Ovary (tissue), 9 donors: ENCODE data around the gene RARRES2. TPM values are rescaled to one million over a fixed set of nuclear protein-coding genes. Genes with fewer than 3 reads are reported as not detected.
A peak's percentile ranks its signal among the peaks of the same experiment; 100 is the strongest.

ENCODE experiments used
- DNase-seq, 5 donors: peaks; one replicate each; pipeline ENCODE4 v3.0.0-alpha.2; 2019 to 2020
- H3K27ac ChIP-seq, 2 donors: fragments of 200-600 bp; one replicate each; pipeline versions ENCODE4 v1.5.1 to v1.8.0; 2019 to 2022
- H3K27me3 ChIP-seq: fragments of 200-600 bp; one replicate; pipeline ENCODE4 v1.8.0; 2022
- H3K36me3 ChIP-seq: fragments of 200-600 bp; sonication (generic); one replicate; pipeline ENCODE4 v1.5.1; 2019
- H3K4me1 ChIP-seq: one replicate; pipeline ENCODE4 v1.8.1; 2013; ENCODE audit warnings: mild to moderate bottlenecking, moderate library complexity; ENCODE audit not compliant: insufficient read depth
- H3K4me3 ChIP-seq: fragments of 200-600 bp; sonication (generic); one replicate; pipeline ENCODE4 v1.5.1; 2017
- H3K9me3 ChIP-seq, 2 donors: fragments of 200-600 bp in 1 of 2; sonication (generic) in 1 of 2; one replicate each; pipeline versions ENCODE4 v1.5.1 to v1.8.1; 2013 to 2019; ENCODE audit warnings: mild to moderate bottlenecking in 1 of 2, moderate library complexity in 1 of 2
- CTCF ChIP-seq, 3 donors: fragments of 450-650 bp in 2 of 3; fragments of 200-600 bp in 1 of 3; IDR thresholded peaks; one replicate each; pipeline versions ENCODE4 v1.5.1 to v1.8.0; 2016 to 2022; ENCODE audit warnings: antibody characterized with exemption in 3 of 3, mild to moderate bottlenecking in 1 of 3
- EP300 ChIP-seq: sonication (generic); formaldehyde crosslinking; IDR thresholded peaks from one replicate; pipeline ENCODE4 v1.6.1; 2017; ENCODE audit warnings: antibody characterized with exemption
- POLR2A ChIP-seq: fragments of 450-650 bp; IDR thresholded peaks from one replicate; pipeline ENCODE4 v1.6.1; 2017; ENCODE audit warnings: antibody characterized with exemption, mild to moderate bottlenecking, moderate library complexity
- WGBS, 3 donors: extraction: QIAGEN DNeasy Blood & Tissue Kit in 1 of 3; methylation state at CpG; one replicate each; pipeline versions ENCODE4 v1.1.5 to v1.1.7; 2013 to 2017; 5-methylcytosine and 5-hydroxymethylcytosine counted together
- intact Hi-C, 4 donors: fragments of 100-400 bp; cut with DNase I; formaldehyde crosslinking; loops; one replicate each; pipeline versions ENCODE4 v1.11.0 to v1.15.1; 2022 to 2023
- polyA plus RNA-seq, 2 donors: library from polyadenylated mRNA; stranded (reverse); fragments of 200-250 nt in 1 of 2; fragments of 350-450 nt in 1 of 2; fragmentation: Illumina TruSeq in 1 of 2; extraction: RNeasy Lipid Tissue Mini Kit (QIAGEN cat#74804) in 1 of 2; gene quantifications; one replicate each; pipeline ENCODE4 v1.2.3, GENCODE V29; 2013 to 2014
- total RNA-seq, 7 donors: library from RNA; depleted of rRNA in 2 of 7; stranded (reverse); fragments of >200 nt in 2 of 7; fragmentation: NEBNext Ultra II Directional in 3 of 7; extraction: Animal tissue kit (Norgen Biotek cat#: 25700) in 3 of 7; gene quantifications; one replicate each; pipeline versions ENCODE4 v1.1.0 to v1.2.4, GENCODE V29; 2016 to 2023
- donor health status: DM: no; HTN: no; CAD: no; lungs with moderate emphysema.
- donor health status: DM: no; HTN: no; CAD: no.
- donor health status: Bipolar disorder and iron deficiency.
- donor health status: DM: yes; HTN: yes; CAD: no.
- donor health status: DM: no; HTN: no; CAD: no.
- donor health status: DM: yes; HTN: yes; CAD: no.

The RARRES2 gene
- total and polyA plus RNA-seq, 9 donors, result 92.5 to 761 (median 518) TPM

DNA sequence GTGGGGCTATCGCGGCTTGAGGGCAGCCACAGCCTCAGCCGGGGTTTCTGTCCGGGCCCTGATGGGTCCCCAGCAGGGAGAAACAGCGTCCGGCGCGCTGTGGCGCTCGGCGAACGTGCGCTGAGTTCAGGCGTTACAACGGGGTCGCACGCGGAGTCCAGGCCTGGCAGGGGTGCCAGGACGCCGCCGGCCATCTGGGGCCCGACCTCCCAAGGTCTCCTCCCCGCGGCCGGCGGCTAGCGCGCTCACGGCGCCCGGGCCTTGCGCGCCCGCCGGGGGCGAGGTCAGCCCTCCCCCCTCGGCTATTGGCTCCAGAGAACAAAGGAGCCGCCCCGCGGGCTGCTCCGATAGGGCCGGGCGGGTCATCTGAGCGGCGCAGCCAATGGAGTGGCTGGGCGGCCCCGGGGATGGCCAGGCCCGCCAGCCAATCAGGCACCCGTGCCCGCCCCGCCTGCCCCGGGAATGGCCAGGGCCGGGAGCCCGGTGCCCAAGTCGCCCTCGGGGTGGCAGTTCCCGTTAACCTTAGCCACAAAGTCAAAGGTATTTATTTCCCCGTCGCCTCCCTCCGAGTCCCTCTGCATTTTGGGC, 37.5 kb upstream of the RARRES2 start, which contains the start of gene ZNF775:
Gene ZNF775 (plus strand): TSS at position 478 of the 588 bp plus-strand sequence. CDS start 9,141 bp downstream, outside the sequence.
- intact Hi-C loops, result no loop called here
- peak; percentile 95 to 97 (median 96) for DNase-seq
- TF ChIP-seq POLR2A (peak; percentile 72), EP300 (no peak), CTCF (IDR thresholded peaks at IDR 0.05) (no peak)
- no peaks in the 10 kb centered on the region for H3K9me3 ChIP-seq
- H3K27ac ChIP-seq, result peak within 1 kb of the TSS; percentile 75 to 78
- WGBS, 3 donors, result 0 to 1% (median 1%) methylated on average over 33 to 60 of the region's 60 CpGs
- H3K36me3 ChIP-seq, result no peaks in the 10 kb centered on the region
- peak within 1 kb of the TSS; percentile 60 for H3K4me3 ChIP-seq
- H3K27me3 ChIP-seq, result no peaks in the 10 kb centered on the region
- peaks cover 2% of the 10 kb centered on the region for H3K4me1 ChIP-seq

DNA sequence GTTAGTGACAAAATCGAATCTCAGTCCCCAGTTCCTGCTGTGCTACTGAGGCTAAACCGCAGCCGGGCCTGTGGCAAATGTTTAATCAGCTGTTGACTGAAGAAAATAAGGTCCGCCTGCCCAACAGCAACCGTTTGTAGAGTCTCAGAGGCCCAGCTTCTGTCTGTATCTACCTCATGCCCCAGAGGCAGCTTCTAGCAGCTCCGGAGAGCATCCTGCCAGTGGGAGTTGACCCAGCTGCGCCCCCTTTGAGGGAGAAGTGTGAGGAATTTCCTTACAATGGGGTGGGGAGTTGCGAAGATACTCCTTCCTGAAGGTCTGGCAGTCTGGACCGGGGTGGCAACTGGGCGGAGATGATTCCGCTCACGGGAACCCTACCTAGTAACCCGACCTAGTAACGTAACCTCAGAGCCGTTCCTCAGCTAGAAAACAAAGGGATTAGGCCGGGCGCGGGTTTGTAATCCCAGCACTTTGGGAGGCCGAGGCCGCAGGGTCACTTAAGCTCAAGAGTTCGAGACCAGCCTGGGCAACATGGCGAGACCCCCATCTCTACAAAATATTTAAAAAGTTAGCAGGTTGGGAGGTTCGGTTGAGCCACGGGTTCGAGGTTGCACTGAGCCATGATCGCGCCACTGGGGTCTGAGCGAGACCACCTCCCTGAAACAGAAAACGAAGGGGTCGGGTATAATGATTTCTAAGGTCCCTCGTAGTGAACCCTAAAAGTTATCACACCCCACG, 36.9 kb upstream of the RARRES2 start:
- H3K4me1 ChIP-seq, result peaks cover 2% of the 10 kb centered on the region
- peak overlapping the region; percentile 60 for H3K4me3 ChIP-seq
- H3K36me3 ChIP-seq, result no peaks in the 10 kb centered on the region
- no peaks in the 10 kb centered on the region for H3K9me3 ChIP-seq
- intact Hi-C loops, result no loop called here
- H3K27me3 ChIP-seq, result no peaks in the 10 kb centered on the region
- peak; percentile 62 to 77 (median 69) for DNase-seq
- WGBS, 3 donors, result 6 to 11% (median 8%) methylated on average over 32 of the region's 32 CpGs
- H3K27ac ChIP-seq, result peak overlapping the region; percentile 31 to 78
- TF ChIP-seq CTCF (IDR thresholded peaks at IDR 0.05) (no peak), EP300 (no peak), POLR2A (no peak)

- 56 to 66% (median 61%) methylated on average over 4 of the region's 4 CpGs for WGBS, 3 donors
- peaks cover 2% of the 10 kb centered on the region for H3K4me1 ChIP-seq
- intact Hi-C loops, result no loop called here
These were observed 36.2 kb upstream of the RARRES2 start for GRCh38 chr7:150377635-150378034.

DNA sequence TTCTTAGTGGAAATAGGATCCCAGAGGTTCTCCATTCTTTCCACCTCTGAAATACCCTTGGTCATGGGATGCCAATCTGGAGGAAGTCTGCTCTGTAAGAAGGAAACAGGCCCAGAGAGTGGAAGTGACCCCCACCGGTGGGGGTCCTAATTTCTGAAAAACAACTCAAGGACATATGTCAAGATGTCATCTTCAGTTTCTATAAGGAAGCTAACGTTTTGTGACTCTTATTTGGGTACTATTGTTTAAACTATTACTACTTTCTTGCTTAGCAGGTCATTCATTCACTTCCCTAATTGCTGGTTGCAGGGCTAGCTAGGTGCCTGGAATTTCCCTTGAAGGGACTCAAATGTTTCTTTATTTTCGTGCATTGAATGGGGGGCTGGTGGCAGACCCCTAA, 35.8 kb upstream of the RARRES2 start:
- TF ChIP-seq CTCF (IDR thresholded peaks at IDR 0.05), result no peak
- no peak for TF ChIP-seq POLR2A
- TF ChIP-seq EP300, result no peak
- Histone ChIP-seq H3K36me3 (no peaks in the 10 kb centered on the region), H3K27ac (no peak overlapping the region), H3K27me3 (no peaks in the 10 kb centered on the region), H3K4me1 (peaks cover 2% of the 10 kb centered on the region), H3K4me3 (no peak overlapping the region), H3K9me3 (no peaks in the 10 kb centered on the region)
- intact Hi-C loops, result no loop called here
- WGBS, 3 donors, result 50 to 63% (median 52%) methylated on average over 3 of the region's 3 CpGs
- DNase-seq, result no peak

More at GRCh38 chr7:150377635-150378034, 36.2 kb upstream of the RARRES2 start:
- H3K36me3 ChIP-seq, result no peaks in the 10 kb centered on the region
- no peaks in the 10 kb centered on the region for H3K9me3 ChIP-seq
- H3K27ac ChIP-seq, result peak overlapping the region; percentile 31 to 78
- DNase-seq, result peak in 1 of 5 donors; percentile 11
- TF ChIP-seq POLR2A, result no peak
- TF ChIP-seq CTCF (IDR thresholded peaks at IDR 0.05), result no peak
- no peak for TF ChIP-seq EP300
- no peaks in the 10 kb centered on the region for H3K27me3 ChIP-seq
- H3K4me3 ChIP-seq, result no peak overlapping the region
